Stimulated activated CD8-positive, alpha-beta memory T cell treated with anti-CD3 and anti-CD28 coated beads, Interleukin-7, amount 100 ng/mL, for 4 hours (primary cell): ENCODE measurements around the gene ALDH5A1.
A peak's percentile ranks its signal among the peaks of the same experiment; 100 is the strongest.

Experiments used
- DNase-seq, 2 donors: peaks; one replicate each; pipeline ENCODE4 v3.0.0-alpha.2; 2020; ENCODE audit warnings: low read depth in 2 of 2

ALDH5A1 gene

DNA sequence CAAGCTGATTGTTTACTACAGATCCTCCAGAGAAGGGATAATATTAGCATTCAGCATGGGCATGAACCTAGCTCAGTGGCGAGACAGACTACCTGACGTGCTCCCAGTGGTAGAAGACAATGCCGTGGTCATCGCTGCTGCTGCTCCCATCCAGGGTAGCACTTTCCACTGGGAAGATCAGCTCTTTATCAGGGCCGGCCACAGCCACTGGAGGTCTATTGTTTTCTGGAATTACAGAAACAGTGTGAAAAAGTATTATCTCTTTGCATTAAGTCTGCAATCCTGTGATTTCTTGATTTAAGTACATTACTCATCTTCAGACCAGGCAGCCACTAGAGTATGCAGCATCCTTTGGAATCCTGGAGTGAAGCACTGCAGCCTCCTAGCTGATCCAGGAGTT lies 75.0 kb downstream of the ALDH5A1 start:
- no peak for DNase-seq

DNA sequence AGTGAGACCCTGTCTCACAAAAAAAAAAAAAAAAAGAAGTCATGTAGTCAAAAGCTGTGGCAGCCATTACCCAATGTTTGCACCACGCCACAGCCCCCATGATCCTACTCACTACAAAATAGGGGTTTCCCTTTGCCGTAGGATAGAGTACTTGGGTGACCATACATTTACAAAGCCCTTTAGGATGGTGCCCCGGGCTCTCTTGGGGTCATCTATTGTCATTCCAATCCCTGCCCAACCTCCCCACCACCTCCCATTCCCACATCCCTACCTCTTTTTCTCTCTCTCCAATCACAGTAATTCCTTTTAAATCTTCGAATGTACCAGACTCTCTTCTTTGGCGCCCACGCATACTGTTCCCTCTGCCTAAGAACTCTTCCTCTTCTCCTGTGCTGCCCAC lies 76.6 kb downstream of the ALDH5A1 start:
- DNase-seq, result no peak

DNA sequence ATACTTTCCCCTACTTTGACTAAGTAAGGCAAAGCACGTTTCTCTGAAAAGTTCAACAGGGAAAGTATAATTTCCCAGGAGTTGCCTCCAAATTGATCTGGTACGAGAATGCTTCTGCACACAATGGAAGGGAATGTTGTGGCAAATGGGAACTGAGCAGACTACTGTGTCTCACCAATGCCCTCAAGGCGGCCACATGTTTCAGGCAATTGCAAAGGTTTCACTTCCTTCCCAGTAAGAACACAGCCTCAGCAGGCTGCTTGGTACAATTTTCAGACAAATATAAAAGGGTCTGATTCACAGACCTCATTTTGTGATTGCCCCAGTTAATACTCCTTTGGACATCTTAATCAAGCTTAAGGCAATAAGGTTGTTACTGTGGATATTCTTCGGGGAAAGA lies 80.0 kb downstream of the ALDH5A1 start:
- no peak for DNase-seq

DNA sequence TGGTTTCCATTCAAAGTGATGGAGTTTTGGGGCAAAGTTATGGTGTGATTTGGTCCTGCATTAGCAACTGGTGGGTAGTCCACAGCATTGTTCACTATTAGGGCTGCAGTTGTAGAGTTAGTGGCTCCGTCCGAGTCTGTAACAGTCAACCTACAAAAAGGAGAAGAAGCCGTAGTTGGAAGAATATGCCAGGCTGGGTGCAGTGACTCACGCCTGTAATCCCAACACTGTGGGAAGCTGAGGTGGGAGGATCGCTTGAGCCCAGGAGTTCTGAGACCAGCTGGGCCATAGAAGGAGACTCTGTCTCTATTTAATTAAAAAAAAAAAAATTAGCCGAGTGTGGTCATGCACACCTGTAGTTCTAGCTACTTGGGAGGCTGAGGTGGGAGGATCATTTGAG lies 81.7 kb downstream of the ALDH5A1 start:
- DNase-seq, result no peak

DNA sequence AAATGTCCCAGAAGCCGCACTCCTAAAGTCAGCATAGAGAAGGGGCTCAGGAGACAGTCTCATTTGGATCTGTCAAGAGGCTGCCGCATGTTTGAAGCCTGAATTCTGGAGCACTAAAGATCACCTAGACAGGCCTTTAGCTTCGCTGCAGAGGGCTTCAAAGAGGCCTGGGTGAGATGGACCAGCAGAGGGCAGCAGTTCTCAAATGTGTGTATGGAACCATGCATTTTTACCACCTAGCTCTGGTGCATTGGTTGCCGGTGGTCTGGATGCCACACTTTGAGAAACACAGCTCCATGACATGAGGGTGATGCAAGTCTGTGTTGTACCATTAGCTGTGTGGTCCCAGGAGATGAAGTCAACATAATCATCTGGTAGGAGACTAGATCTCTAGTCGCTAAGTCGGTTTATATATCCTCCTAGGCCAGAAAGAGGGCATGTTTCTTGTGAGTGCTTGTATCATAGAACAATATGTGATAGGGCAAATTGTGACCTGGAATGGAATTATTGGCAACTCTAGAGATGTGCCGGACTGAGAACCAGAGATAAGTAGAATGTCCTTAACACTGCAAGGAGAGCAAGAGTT lies 86.4 kb downstream of the ALDH5A1 start:
- DNase-seq, result peak; percentile 55 to 65

DNA sequence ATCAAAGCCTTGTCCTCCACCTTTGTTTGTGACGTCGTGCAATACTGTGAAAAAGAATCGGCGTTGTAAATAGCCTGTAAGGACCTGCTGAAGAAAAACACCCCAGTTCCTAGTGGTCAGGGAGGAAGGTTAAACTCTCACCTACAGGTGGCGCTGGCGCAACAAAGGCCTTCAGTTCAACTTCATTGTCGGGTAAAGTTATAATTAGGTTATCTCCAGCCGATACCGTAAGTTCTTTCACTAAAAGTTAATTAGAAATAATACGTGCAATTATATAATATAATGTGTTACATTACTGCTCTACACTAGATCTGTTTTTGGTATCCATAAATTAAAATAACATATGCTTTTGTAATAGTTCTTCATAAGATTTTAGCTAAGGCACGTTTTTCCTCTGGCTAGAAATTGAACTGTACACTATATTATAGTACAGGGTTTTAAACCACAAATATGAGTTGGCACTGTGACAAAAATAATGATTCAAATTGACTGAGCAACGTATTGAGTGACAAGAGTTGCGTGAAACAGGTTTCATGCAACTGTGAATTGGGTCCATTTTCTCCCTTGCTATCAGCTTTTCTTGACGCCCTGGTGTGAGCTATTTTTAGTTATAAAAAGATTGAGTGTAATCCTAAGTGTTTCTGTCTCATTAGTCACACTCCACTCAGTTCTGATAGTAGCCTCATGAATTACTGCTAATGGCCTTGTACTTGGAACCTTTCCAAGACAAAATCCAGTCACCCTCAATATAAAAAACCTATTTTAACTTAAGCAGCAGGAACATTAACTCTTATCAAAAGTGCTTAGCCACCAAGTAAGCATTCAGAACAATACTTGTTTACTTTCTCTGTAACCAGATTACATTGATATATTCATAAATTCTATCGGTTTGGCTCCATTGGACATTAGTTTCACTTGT lies 89.0 kb downstream of the ALDH5A1 start:
- peak; percentile 41 to 43 for DNase-seq

DNA sequence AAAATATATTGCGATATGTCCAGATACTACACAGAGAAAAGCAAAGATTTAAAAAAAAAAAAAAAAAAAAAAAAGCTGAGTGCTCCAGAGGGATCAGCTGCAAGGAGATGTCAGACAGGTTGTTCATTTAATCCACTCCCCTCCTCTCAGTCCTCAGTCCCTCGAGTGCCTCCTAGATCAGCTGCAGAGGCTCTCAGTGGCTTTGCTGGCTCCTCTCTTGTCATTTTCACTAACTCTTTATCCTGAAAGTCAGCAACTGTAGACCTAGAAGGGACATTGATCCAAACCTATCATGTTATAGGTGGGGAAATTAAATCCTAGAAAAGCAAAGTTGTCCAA lies 89.6 kb downstream of the ALDH5A1 start:
- DNase-seq, result no peak
